ENCODE results near the gene EHBP1.

- TF ChIP-seq, protein P1, sequence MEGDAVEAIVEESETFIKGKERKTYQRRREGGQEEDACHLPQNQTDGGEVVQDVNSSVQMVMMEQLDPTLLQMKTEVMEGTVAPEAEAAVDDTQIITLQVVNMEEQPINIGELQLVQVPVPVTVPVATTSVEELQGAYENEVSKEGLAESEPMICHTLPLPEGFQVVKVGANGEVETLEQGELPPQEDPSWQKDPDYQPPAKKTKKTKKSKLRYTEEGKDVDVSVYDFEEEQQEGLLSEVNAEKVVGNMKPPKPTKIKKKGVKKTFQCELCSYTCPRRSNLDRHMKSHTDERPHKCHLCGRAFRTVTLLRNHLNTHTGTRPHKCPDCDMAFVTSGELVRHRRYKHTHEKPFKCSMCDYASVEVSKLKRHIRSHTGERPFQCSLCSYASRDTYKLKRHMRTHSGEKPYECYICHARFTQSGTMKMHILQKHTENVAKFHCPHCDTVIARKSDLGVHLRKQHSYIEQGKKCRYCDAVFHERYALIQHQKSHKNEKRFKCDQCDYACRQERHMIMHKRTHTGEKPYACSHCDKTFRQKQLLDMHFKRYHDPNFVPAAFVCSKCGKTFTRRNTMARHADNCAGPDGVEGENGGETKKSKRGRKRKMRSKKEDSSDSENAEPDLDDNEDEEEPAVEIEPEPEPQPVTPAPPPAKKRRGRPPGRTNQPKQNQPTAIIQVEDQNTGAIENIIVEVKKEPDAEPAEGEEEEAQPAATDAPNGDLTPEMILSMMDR (IDR thresholded peaks at IDR 0.05), result no peak
- TF ChIP-seq POLR2AphosphoS5 (IDR thresholded peaks at IDR 0.05), result no peak
Measured at GRCh38 chr2:62947403-62947802, 241.9 kb downstream of the EHBP1 start.

All from suprapubic skin (tissue), 3 donors.